AG04450 (cell line): ENCODE results near the gene CD34. TPM values are rescaled to one million over a fixed set of nuclear protein-coding genes. Genes with fewer than 3 reads are reported as not detected.

Experiments
- CTCF ChIA-PET: fragments of 300-600, 350-600 bp; formaldehyde crosslinking; extraction: SDS; loops from one replicate; lab custom pipeline; 2022; ENCODE audit warnings: antibody characterized with exemption, inconsistent platforms; lab: Charles Lee
- POLR2A ChIA-PET: fragments of 350-600 bp; formaldehyde crosslinking; extraction: SDS; loops from one replicate; lab custom pipeline; 2021; ENCODE audit warnings: antibody characterized with exemption, inconsistent platforms; lab: Yijun Ruan, JAX
- DNase-seq: peaks from one replicate; pipeline ENCODE4 v3.0.0-alpha.2; 2011; ENCODE audit warnings: low read depth, low spot score
- H3K27ac ChIP-seq: one replicate; pipeline ENCODE4 v1.5.1; 2012; ENCODE audit warnings: low read depth, low read length, control low read depth
- H3K27me3 ChIP-seq: one replicate; pipeline ENCODE4 v1.6.0; 2012; ENCODE audit warnings: low read length; ENCODE audit not compliant: control insufficient read depth, insufficient read depth
- H3K4me3 ChIP-seq: 2 replicates; pipeline ENCODE4 v1.5.1; 2011; ENCODE audit warnings: mild to moderate bottlenecking, low read depth, low read length, control low read depth
- H3K9me3 ChIP-seq: 2 replicates; pipeline ENCODE4 v1.5.1; 2012; ENCODE audit warnings: low read length; ENCODE audit not compliant: control insufficient read depth, insufficient read depth
- CTCF ChIP-seq: IDR thresholded peaks from 2 replicates; pipeline ENCODE4 v1.5.1; 2011; ENCODE audit warnings: low read depth, low read length, control low read depth, inconsistent platforms
- polyA plus RNA-seq: library from polyadenylated mRNA; depleted of rRNA; stranded (reverse); fragments of >200 nt; gene quantifications from 2 replicates; pipeline ENCODE4 v1.2.3, GENCODE V29; 2011

Gene CD34
- polyA plus RNA-seq, 1 experiment, result 0.14 TPM

GRCh38 chr1:207898836-207899235 is 12.1 kb downstream of the CD34 start:
- H3K4me3 ChIP-seq, result no peak overlapping the region
- DNase-seq, result no peak
- CTCF ChIA-PET, result interaction anchor here (2.1 to 5.7 kb wide), 5 partner anchors 12 to 83 kb away, joined by 4 to 102 read pairs (median 26); no protein-coding TSS in a partner anchor
- H3K27ac ChIP-seq, result no peak overlapping the region
- POLR2A ChIA-PET, result no interaction called here
- no peaks in the 10 kb centered on the region for H3K9me3 ChIP-seq
- no peak for TF ChIP-seq CTCF
- H3K27me3 ChIP-seq, result no peaks in the 10 kb centered on the region

DNA sequence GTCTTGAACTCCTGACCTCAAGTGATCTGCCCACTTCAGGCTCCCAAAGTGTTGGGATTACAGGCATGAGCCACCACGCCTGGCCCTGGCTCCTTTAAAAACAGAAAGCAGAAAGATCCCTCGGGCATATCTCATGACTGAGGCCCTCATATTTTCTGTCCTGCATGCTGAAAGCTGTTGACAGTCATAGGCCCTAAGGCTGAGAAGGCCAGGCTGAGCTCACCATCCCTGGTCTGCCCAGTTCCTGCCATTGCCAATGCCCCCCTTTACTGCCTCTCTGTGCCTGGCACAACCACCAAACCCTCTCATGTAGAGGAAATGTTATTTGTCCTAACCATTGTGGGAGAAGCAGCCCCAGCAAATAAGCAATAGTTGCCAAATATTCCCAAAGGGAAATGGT is 12.7 kb downstream of the CD34 start:
- ChIA-PET POLR2A (no interaction called here), CTCF (interaction anchor here (0.6 to 5.7 kb wide), 10 partner anchors 12 to 83 kb away, joined by 3 to 102 read pairs (median 8); no protein-coding TSS in a partner anchor)
- TF ChIP-seq CTCF, result no peak
- no peak for DNase-seq
- no peaks in the 10 kb centered on the region for H3K27me3 ChIP-seq
- no peak overlapping the region for H3K27ac ChIP-seq
- no peak overlapping the region for H3K4me3 ChIP-seq
- no peaks in the 10 kb centered on the region for H3K9me3 ChIP-seq

- POLR2A ChIA-PET, result interaction anchor here (1.4 kb wide), 1 partner anchor 66 kb away, joined by 7 read pairs; no protein-coding TSS in a partner anchor
Observed at GRCh38 chr1:207897188-207897587, 13.7 kb downstream of the CD34 start.

DNA sequence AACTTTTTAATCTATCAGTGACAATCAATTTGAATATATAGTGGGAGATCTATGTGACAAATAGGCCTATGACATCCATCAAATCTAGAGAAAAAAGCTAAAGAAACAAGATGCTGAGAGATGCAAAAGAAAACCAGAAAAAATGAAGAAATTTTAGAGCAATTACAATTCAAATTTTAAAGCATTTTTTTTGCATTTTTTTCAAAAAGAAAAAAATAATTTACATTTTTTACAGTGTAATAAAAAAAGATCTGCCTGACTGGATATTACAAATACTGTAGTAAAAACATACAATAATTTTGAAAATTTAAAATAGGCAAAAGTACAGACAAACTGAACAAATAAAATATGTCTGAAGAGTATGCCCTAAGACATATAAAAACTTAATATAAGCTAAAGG is 14.4 kb downstream of the CD34 start:
- no peak overlapping the region for H3K27ac ChIP-seq

More at GRCh38 chr1:207897188-207897587, 13.7 kb downstream of the CD34 start:
- H3K27me3 ChIP-seq, result no peaks in the 10 kb centered on the region
- peak; percentile 42 for TF ChIP-seq CTCF
- no peak for DNase-seq
- CTCF ChIA-PET, result interaction anchor here (0.7 to 5.7 kb wide), 17 partner anchors 9 to 347 kb away, joined by 3 to 102 read pairs (median 5); partner anchors contain the start of gene PLXNA2
- no peak overlapping the region for H3K27ac ChIP-seq
- no peaks in the 10 kb centered on the region for H3K9me3 ChIP-seq
- no peak overlapping the region for H3K4me3 ChIP-seq

More for the DNA sequence above, 14.4 kb downstream of the CD34 start:
- Histone ChIP-seq H3K27me3 (no peaks in the 10 kb centered on the region), H3K4me3 (no peak overlapping the region), H3K9me3 (no peaks in the 10 kb centered on the region)
- TF ChIP-seq CTCF, result no peak
- POLR2A ChIA-PET, result interaction anchor here (1.4 kb wide), 1 partner anchor 67 kb away, joined by 7 read pairs; no protein-coding TSS in a partner anchor
- no peak for DNase-seq
- CTCF ChIA-PET, result interaction anchor here (0.7 to 5.7 kb wide), 17 partner anchors 10 to 348 kb away, joined by 3 to 102 read pairs (median 5); partner anchors contain the start of gene PLXNA2
